Stimulated activated CD8-positive, alpha-beta memory T cell treated with anti-CD3 and anti-CD28 coated beads, Interleukin-7, amount 100 ng/mL, for 1 hour (primary cell): ENCODE results near the gene C4orf54.

Experiments
- DNase-seq, 2 donors: peaks; one replicate each; pipeline ENCODE4 v3.0.0-alpha.2; 2020; ENCODE audit warnings: low read depth in 2 of 2

The C4orf54 gene

DNA sequence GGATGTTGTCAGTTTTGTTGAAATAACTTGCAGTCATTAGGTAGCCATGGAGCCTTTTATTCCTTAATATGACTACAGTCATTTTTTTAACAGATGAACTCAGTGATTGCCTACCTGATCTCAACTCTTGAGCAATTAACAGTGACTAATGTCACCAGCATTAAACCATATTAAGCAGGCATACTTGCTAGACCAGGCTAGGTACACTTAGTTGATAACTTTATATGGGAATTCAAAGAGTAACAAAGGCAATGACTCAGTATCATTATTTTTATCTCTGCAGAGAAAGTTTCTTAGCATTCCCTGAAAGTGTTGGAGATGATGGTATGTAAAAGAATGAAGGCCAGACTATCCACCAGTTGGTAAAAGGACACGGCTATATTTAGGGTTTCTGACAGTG lies at the start of gene C4orf54:
C4orf54 (minus strand) TSS at position 31 of the 400 bp plus-strand sequence. CDS start 3,180 bp downstream, outside the sequence.
- no peak for DNase-seq

DNA sequence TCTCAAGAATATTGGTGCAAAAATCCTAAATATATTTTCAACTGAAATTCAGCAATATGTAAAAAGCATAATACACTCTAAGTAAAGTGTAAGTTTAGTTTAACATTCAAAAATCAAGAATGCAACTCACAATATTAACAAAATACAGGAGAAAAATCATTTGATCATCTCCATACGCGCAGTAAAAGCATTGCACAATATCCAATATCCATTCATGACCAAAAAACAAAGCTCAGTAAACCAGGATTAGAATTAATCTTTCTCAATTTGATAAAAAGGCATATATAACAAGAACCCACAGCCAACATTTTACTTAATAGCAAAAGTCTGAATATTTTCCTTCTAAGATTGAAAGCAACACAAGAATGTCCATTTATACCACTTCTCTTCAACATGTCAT lies 48.3 kb upstream of the C4orf54 start:
- DNase-seq, result no peak

DNA sequence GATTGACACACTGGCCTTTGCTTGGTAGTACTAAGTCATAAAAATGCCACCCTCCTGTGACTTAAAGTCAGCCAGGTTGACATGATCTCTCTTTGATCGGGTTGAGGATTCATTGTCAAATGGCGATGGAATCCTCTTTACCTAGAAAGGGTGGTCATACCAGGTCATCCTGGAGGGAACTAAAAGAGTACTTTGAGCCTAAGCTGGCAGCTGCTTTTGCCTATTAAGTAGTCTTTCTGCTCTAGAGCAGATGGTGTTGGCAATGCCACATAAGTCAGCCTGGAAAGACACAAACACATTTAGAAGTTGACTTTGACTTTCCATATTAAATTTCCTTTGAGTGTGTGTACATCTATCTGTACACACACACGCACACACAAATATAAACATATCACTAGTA lies 39.2 kb upstream of the C4orf54 start:
- DNase-seq, result no peak

DNA sequence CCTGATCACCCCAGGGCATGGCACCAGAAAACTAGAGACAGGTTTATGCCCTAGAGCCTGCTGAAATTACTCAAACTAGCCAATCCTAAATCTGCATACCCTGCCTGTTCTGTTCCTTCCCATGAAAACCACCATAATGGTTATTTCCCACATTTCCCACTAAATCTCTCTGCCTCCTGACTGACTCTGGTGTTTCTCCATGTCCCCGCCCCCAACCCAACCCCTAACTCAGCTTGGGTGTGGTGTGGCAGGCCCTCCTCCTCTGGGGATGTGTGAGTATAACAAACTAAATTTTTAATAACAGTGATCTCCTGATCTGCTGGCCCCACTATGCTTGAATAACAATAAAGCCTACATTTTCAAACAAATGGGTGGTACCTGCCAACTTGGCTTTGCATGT lies 35.5 kb upstream of the C4orf54 start:
- DNase-seq, result no peak

DNA sequence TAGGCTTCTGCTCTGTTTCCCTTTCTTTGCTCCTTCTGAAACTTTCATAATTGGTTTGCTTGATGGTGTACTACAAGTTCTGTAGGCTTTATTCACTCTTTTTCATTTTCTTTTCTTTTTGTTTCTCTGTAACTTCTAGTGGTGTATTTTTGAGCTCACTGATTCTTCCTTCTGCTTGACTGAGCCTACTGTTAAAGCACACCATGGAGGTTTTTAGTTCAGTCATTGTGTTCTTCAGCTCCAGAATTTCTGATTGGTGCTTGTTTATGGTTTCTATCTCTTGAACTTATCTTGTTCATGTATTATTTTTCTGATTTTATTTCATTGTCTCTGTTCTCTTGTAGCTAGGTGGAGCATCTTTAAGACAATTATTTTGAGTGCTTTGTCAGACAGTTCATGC lies 33.4 kb upstream of the C4orf54 start:
- no peak for DNase-seq

DNA sequence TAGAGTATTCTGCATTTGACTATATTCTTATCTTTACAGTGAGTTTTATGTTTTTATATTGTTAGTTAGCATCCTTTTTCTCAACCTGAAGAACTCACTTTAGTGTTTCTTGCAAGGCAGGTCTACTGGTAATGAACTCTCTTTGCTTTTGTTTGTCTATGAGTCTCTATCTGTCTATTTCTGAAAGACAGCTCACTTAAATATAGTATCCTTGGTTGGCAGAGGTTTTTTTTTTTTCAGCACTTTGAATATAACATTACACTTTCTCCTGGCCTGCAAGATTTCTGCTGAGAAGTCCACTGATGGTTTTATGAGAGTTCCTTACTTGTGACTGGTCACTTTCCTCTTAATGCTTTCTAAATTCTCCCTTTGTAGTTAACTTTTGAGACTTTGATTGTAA lies 32.8 kb upstream of the C4orf54 start:
- DNase-seq, result no peak

DNA sequence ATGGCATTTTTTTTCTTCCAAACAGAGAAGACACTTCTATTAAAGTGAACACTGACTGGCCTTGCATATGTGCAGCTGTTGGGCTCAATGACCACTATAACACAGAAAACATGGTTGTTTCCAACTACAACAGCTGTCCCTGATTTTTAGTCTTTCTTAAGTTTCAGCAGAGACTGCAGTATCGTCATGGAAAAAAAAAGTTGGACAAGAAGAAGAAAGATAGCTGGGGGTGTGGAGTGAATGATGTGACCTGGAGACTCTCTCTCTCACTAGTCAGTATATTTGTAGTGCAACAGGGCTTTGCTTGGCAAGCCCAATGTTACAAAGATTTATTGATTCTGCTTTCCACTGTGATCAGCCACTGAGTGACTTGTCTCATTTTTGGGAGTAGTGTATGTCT lies 29.5 kb upstream of the C4orf54 start:
- no peak for DNase-seq

DNA sequence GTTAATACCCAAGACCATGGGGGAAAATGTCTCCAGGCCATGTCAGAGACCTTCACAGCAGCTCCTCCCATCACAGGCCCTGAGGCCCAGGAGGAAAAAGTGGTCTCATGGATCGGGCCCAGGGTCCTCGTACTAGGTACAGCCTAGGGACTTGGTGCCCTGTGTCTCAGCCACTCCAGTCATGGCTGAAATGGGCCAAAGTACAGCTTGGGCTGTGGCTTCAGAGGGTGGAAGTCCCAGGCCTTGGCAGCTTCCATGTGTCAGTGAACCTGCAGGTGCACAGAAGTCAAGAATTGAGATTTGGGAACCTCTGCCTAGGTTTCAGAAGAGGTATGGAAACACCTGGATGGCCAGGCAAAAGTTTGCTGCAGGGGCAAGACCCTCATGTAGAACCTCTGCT lies 27.6 kb upstream of the C4orf54 start:
- DNase-seq, result no peak

DNA sequence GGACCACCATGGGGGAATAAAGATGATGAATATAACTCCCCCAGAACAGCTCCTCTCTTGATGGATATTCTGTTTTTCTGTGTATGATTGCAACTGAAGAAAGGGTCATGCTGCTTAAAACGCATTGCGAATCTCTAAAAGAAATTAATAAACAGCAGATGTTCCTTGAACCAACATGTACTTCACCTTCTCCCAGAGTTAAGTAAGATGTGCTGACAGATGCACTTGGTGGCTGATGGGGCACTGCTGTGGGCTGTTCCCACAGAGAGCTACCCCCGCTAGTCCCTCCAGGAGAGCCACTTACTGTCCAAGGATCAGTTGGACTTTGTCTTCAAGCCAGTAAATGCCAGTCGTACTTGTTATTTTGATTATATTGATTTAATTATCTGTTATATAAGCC lies 26.3 kb upstream of the C4orf54 start:
- no peak for DNase-seq

DNA sequence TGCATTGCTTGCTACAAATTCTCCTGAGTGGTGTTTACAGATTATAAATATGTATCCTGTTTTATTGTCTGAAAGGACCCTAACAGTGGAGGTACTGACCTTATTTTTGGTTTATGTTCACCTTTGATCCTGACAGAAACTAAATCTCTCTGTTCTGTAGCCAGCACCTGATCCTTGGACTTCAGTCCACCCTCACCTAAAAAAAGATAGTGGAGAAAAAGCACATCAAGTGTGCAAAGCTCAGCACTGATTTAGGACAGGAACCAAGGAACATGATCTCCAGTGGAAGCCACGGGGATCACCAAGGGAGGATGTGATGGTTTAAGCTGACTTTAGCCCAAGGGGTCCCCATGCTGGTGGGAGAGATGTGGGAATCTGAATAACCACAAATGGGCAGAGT lies 22.3 kb upstream of the C4orf54 start:
- DNase-seq, result no peak

DNA sequence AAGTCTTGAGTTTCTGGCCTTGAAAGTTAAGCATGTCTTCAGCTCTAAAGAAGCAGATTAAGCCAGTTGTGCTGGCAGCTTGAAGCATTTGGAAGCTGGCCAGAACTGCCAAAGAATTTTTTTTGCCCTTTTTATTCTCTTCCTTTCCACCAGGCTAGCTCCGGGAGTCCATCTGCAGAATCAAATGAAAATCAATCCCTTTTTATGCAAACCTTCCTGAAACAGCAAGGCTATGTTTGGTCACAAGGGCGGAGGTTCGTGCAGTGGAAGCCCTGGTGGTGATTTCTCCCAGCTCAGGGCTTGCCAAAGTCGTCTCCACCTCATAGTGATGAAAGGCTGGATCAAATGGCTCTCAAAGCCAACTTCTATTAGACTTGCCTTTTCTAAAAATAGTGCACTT lies 21.6 kb upstream of the C4orf54 start:
- DNase-seq, result no peak

DNA sequence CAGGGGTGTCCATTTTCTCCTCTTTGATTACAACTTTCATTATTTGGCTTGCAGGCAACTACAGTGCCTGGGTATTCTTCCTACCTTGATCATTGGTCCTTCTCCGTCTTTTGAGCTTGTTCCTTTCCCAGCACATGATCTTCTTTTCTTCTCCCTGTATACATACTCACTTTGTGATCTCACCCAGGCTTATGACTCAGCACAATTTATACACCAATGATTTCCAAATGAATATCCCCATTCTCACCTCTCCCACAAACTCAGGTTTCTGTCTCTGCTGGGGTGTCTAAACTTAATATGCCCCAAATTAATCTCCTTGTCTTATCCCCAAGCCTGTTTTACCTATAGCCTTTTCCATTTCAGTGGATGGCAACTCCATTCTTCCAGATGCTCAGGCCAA lies 19.5 kb upstream of the C4orf54 start:
- no peak for DNase-seq

DNA sequence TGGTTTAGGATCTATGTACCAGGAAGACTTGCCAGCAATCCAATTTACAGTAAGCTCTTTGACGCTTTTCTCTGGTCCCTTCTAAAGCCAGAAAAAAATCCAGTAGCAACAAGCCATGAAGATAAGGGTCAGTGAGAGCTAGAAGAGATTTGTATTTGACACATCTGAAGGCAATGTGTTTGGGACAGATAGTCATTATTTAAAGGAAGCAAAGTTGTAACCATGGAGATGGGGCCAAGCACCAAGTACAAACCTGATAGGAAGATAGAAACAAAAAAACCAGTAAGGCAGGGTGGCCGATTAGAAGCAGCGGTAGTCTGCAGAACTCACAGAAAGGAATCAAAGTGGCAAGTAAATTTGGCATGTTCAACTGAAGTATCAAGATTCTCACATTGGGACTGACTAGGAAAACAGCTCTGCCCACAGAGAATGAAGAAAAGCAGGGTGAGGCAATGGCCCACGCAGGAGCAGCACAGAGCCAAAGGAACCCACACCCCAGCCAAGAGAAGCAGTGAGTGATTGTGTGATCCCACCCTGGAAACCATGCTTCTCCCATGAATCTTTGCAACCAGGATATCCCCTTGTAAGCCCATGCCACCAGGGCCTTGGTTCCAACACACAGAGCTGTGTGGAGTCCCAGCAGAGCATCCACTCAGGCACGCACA lies 12.9 kb upstream of the C4orf54 start:
- no peak for DNase-seq

DNA sequence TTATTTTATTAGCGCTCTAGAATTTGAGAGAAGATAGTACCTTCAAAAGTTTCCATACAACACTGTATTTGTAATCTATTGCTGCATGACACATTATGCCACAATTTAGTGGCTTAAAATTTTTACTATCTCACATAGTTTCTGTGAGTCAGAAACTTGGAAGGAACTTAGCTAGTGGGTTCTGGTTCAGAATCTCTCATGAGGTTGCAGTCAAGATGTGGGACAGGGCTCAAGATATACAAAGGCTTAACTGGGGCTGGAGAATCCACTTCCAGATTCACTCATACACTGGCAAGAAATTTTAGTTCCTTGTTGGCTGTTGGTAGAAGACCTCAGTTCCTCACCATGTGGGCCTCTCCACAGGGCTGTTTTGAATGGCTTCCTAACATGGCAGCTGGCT lies 11.5 kb upstream of the C4orf54 start:
- no peak for DNase-seq

DNA sequence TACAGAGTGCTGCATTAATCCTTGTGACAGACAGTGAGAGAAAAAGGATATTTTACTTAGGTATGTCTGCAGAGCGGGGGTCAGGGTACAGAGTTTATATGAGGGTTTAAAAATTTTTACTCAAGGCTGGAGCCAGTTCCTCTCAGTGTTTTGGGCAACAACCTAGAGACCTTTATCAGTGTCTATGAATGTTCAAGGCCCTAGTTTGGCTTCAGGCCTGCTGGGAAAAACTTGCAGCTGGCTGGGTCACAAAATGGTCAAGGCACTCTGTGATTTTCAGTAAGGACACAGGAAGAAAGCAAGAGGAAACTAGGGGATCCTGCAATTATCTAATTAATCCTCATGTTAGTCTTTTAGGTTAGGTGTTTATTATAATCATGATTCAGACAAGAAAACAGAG lies 10.8 kb upstream of the C4orf54 start:
- DNase-seq, result no peak

DNA sequence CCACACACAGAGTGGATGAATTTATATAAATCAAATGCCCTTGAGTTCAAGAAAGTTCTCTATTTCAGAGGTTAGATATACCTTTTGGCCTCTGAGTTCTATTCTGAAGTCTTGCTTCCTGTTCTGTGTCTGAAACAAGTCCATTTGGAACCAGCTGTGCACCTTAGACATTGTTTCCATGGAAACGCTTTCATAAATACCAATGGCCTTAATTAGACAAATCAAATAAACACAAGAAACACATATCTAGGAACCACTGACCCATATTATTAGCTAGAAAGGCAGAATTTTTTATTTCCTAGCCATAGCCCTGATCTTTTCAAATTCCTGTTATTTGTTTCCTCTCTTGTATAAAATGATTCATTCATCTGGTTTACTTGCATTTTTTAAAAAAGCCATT lies 8.4 kb upstream of the C4orf54 start:
- DNase-seq, result no peak

DNA sequence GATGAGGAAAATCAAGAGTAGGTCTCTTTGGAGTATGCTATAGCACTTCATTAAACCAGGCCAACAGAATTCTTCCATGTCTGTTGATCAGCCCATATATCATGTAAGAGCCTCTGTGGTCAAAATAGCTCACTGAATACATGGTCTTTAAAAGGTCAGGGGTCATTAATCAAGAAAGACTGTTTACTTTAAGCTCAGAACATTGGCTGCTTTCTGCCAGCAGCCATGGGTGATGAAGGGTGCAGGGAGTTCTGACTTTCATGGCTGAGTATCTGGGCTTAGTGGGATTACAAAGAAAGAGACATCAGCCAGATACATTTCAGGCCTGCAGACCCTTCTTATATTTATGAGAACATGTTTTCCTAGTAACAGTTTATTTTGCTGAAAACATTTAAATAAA lies 7.1 kb upstream of the C4orf54 start:
- no peak for DNase-seq

DNA sequence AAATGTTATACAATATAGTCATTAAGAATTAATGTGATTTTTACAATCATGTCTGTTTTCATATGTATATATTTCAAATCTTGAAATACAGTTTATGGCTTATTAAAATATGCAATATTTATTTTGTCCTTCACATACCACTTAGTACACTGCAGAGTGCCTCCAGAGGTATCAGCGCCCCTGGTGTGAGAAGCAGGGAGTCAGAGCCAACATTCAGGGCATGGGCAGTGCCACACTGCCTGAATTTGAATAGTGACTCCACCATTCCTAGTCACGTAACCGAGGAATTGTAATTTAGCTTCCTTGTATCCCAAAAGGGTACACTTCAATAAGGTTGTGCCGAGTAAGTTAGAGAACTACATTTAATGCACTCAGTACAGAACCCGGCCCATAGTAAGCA lies 4.3 kb upstream of the C4orf54 start:
- DNase-seq, result no peak

DNA sequence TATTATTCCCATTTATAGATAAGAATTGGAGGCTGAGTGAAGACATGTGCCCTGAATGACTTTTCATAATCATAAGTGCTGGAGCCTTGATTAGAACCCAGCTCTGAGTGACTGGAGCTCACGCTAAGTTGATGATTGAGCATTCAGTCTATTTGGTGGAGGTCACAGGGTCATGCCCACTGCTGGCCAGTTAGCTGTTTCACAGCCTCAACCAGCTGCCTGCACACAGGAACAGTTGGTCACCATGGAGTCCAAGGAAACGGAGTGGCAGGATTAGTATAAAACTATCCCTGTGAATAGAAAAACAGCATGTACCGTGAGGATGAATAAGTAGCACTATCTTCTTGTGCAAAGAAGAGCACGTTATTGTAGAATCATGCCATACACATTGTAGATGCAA lies 1.0 kb upstream of the C4orf54 start:
- no peak for DNase-seq

DNA sequence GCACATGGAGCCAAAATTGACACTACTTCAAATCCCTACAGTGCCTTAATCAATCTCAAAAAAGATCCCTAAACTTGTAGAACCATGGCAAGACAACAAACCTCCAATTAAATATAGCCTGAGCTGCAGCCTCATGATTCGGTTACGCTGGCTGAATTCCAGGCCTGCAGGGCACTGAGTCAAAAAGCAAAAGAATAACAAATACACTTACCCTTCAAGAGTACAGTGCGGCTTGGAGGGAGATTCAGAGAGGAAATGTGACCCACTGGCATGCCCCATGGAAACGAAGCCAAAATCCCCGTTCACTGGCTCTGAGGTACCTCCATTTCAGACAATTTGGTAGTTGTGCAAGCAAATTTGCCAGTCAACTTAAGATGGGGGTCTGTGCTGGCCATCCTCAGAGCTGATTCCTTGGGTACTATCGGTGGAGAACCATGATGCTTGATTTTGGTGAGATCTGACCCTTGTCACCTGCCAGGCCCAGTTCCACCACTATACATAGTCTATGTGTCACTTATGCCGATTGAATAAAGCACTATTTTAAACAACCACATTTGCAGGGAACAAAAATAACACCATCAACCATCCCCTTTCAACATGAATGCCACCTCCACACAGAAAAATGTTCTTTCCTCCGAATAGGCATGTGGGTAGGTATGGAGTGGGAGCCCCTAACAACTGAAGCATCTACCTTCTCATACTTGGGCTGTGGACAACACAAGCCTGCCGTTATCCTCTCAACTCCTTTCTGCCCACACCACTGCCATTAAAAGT lies 2.1 kb downstream of the C4orf54 start:
- no peak for DNase-seq

DNA sequence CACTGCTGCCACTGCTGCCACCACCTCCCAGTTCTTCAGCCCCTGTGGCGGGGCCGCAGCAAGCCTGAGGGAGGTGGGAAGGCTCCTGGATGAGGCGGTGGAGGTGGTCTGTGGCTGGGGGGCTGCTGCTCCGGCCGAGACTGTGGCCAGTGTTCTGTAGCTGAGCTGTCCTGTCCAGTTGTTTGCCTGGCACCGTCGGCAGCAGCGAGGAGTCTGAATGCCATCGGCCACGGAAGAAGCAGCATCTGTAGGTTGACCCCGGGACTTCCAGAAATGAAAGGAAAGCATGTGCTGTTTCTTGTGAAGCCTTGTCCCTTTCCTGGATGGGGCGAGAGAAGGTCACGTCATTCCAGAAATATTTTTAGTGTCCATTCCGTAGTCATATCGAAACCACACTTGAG lies 3.3 kb downstream of the C4orf54 start:
- no peak for DNase-seq

DNA sequence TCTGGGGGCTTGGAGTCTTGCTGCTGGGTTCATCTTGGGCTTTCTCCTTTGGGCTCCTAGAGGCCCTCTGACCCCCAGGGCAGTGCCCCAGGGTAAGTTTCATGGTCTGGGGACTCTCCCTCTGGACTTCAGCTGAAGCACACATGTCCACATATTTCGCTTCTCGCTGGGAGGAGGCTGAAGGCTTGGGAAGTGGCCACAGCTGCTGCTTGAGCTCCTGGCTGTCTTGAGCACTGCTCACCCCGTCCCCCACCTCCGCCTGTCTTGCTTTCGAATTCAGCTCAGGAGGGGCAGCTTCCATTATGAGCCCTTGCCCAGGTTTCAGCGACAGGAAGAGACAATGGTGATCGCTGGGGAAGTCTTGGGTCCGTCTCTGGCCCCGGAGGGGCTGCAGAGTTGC lies 3.7 kb downstream of the C4orf54 start:
- no peak for DNase-seq

DNA sequence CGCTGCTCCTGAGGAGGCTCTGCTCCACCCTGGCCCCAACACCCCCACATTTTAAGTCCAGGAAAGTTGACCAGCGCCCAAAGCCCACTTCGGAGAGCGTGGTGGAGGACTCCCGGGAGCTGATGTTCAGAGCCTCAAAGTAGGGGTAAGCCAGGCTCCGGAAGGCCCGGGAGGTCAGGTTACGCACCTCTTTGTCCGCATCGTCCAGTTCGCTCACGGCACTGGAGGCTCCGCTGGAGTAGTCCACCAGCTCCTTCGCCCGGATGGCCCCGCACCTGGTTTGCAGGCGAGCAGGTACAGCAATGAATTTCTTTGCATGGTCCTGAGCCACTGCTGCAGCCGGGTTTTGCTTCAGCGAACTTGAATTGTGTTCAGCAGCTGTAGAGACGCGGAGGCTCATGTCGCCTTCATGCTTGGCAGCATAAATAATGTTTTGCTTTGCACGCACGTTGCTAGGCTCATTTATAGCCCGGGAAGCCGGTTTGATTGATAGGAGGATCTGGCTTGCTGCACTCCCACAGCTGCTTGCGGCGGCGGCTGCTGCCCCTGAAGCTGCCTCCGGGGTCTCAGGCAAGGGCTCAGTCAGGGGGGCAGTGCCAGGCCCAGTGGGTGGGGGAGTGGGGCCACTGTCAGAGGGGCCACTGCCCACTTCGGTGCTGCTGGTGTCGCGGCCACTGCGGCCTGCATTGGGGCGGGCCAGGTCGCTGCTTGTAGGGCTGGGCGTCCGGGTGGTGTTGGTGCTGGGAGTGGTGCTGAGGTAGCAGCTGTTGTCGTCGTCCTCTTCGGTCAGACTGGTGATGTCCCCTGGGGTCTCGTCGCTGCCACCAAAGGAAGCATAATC lies 4.8 kb downstream of the C4orf54 start:
- no peak for DNase-seq
